ENCODE data around the gene AKAP10. TPM values are rescaled to one million over a fixed set of nuclear protein-coding genes. Genes with fewer than 3 reads are reported as not detected.
"Not testable (repeated sequence)": the region's sequence is repeated elsewhere in the genome, so short reads cannot be mapped to it uniquely, and the experiment has no call there.

The AKAP10 gene
- polyA plus RNA-seq, 4 donors, result 5.4 to 20.7 (median 7.2) TPM

GRCh38 chr17:19973156-19973555, 4.5 kb downstream of the AKAP10 start:
- Histone ChIP-seq H3K4me3 (ENCODE audit: low read depth in 1 of 3, low read length in 3 of 3) (no peak overlapping the region), H3K9me3 (ENCODE audit: control insufficient read depth in 2 of 2, insufficient read depth in 1 of 2, low read depth in 1 of 2, low read length in 1 of 2) (no peaks in the 10 kb centered on the region), H3K36me3 (ENCODE audit: control insufficient read depth in 3 of 3, insufficient read depth in 2 of 3, low read depth in 1 of 3, low read length in 3 of 3) (peaks cover 2 to 28% (median 4%) of the 10 kb centered on the region in 3 donors), H3K27me3 (ENCODE audit: control insufficient read depth in 3 of 3, insufficient read depth in 3 of 3, low read length in 3 of 3) (no peaks in the 10 kb centered on the region), H3K4me1 (ENCODE audit: control insufficient read depth in 3 of 3, insufficient read depth in 2 of 3, low read depth in 1 of 3, low read length in 2 of 3) (peaks cover 0 to 9% (median 1%) of the 10 kb centered on the region in 3 donors), H3K27ac (ENCODE audit: low read depth in 1 of 3, low read length in 2 of 3) (no peak overlapping the region)
- 80 to 89% (median 82%) methylated on average over 2 of the region's 2 CpGs for WGBS, 3 donors
- DNase-seq, result no peak
- no peak for FAIRE-seq

- H3K36me3 ChIP-seq (ENCODE audit: control insufficient read depth in 3 of 3, insufficient read depth in 2 of 3, low read depth in 1 of 3, low read length in 3 of 3), result peaks cover 0 to 26% (median 10%) of the 10 kb centered on the region in 3 donors
- WGBS, 3 donors, result 78 to 97% (median 95%) methylated on average over 2 of the region's 2 CpGs
- H3K27ac ChIP-seq (ENCODE audit: low read depth in 1 of 3, low read length in 2 of 3); H3K4me3 ChIP-seq (ENCODE audit: low read depth in 1 of 3, low read length in 3 of 3); DNase-seq; H3K27me3 ChIP-seq (ENCODE audit: control insufficient read depth in 3 of 3, insufficient read depth in 3 of 3, low read length in 3 of 3); H3K4me1 ChIP-seq (ENCODE audit: control insufficient read depth in 3 of 3, insufficient read depth in 2 of 3, low read depth in 1 of 3, low read length in 2 of 3); H3K9me3 ChIP-seq (ENCODE audit: control insufficient read depth in 2 of 2, insufficient read depth in 1 of 2, low read depth in 1 of 2, low read length in 1 of 2); FAIRE-seq: not testable (repeated sequence)
Measured at GRCh38 chr17:19962954-19963353, 14.7 kb downstream of the AKAP10 start.

GRCh38 chr17:19958023-19958422, 19.6 kb downstream of the AKAP10 start:
- FAIRE-seq, result no peak
- peaks cover 0 to 9% of the 10 kb centered on the region in 2 donors for H3K9me3 ChIP-seq (ENCODE audit: control insufficient read depth in 2 of 2, insufficient read depth in 1 of 2, low read depth in 1 of 2, low read length in 1 of 2)
- no peaks in the 10 kb centered on the region for H3K27me3 ChIP-seq (ENCODE audit: control insufficient read depth in 3 of 3, insufficient read depth in 3 of 3, low read length in 3 of 3)
- H3K27ac ChIP-seq (ENCODE audit: low read depth in 1 of 3, low read length in 2 of 3), result no peak overlapping the region
- WGBS, 3 donors, result 71 to 81% (median 73%) methylated on average over 5 of the region's 5 CpGs
- DNase-seq, result no peak
- no peaks in the 10 kb centered on the region for H3K4me1 ChIP-seq (ENCODE audit: control insufficient read depth in 3 of 3, insufficient read depth in 2 of 3, low read depth in 1 of 3, low read length in 2 of 3)
- H3K36me3 ChIP-seq (ENCODE audit: control insufficient read depth in 3 of 3, insufficient read depth in 2 of 3, low read depth in 1 of 3, low read length in 3 of 3), result peaks cover 0 to 33% (median 15%) of the 10 kb centered on the region in 3 donors
- no peak overlapping the region for H3K4me3 ChIP-seq (ENCODE audit: low read depth in 1 of 3, low read length in 3 of 3)

- H3K4me3 ChIP-seq (ENCODE audit: low read depth in 1 of 3, low read length in 3 of 3), result no peak overlapping the region
- no peaks in the 10 kb centered on the region for H3K27me3 ChIP-seq (ENCODE audit: control insufficient read depth in 3 of 3, insufficient read depth in 3 of 3, low read length in 3 of 3)
- H3K4me1 ChIP-seq (ENCODE audit: control insufficient read depth in 3 of 3, insufficient read depth in 2 of 3, low read depth in 1 of 3, low read length in 2 of 3), result no peaks in the 10 kb centered on the region
- DNase-seq (no peak), FAIRE-seq (no peak)
- WGBS, 3 donors, result 94 to 100% (median 97%) methylated on average over 7 of the region's 7 CpGs
- no peak overlapping the region for H3K27ac ChIP-seq (ENCODE audit: low read depth in 1 of 3, low read length in 2 of 3)
- H3K9me3 ChIP-seq (ENCODE audit: control insufficient read depth in 2 of 2, insufficient read depth in 1 of 2, low read depth in 1 of 2, low read length in 1 of 2), result peaks cover 0 to 11% of the 10 kb centered on the region in 2 donors
- peaks cover 0 to 26% (median 11%) of the 10 kb centered on the region in 3 donors for H3K36me3 ChIP-seq (ENCODE audit: control insufficient read depth in 3 of 3, insufficient read depth in 2 of 3, low read depth in 1 of 3, low read length in 3 of 3)
Measured at GRCh38 chr17:19955099-19955498, 22.5 kb downstream of the AKAP10 start.

- not testable (repeated sequence) for H3K4me1 ChIP-seq (ENCODE audit: control insufficient read depth in 3 of 3, insufficient read depth in 2 of 3, low read depth in 1 of 3, low read length in 2 of 3); H3K27me3 ChIP-seq (ENCODE audit: control insufficient read depth in 3 of 3, insufficient read depth in 3 of 3, low read length in 3 of 3); H3K27ac ChIP-seq (ENCODE audit: low read depth in 1 of 3, low read length in 2 of 3); FAIRE-seq; H3K4me3 ChIP-seq (ENCODE audit: low read depth in 1 of 3, low read length in 3 of 3); DNase-seq
- 86 to 90% (median 87%) methylated on average over 2 to 5 of the region's 5 CpGs for WGBS, 3 donors
- H3K36me3 ChIP-seq (ENCODE audit: control insufficient read depth in 3 of 3, insufficient read depth in 2 of 3, low read depth in 1 of 3, low read length in 3 of 3), result peaks cover 3 to 27% (median 7%) of the 10 kb centered on the region in 3 donors
- H3K9me3 ChIP-seq (ENCODE audit: control insufficient read depth in 2 of 2, insufficient read depth in 1 of 2, low read depth in 1 of 2, low read length in 1 of 2), result peaks cover 0 to 11% of the 10 kb centered on the region in 2 donors
Measured at GRCh38 chr17:19951411-19951810, 26.2 kb downstream of the AKAP10 start.

- H3K4me3 ChIP-seq (ENCODE audit: low read depth in 1 of 3, low read length in 3 of 3); H3K27me3 ChIP-seq (ENCODE audit: control insufficient read depth in 3 of 3, insufficient read depth in 3 of 3, low read length in 3 of 3); DNase-seq; H3K4me1 ChIP-seq (ENCODE audit: control insufficient read depth in 3 of 3, insufficient read depth in 2 of 3, low read depth in 1 of 3, low read length in 2 of 3); H3K27ac ChIP-seq (ENCODE audit: low read depth in 1 of 3, low read length in 2 of 3); FAIRE-seq: not testable (repeated sequence)
- WGBS, 3 donors, result 97% methylated on average over 27 to 43 of the region's 43 CpGs
- Histone ChIP-seq H3K9me3 (ENCODE audit: control insufficient read depth in 2 of 2, insufficient read depth in 1 of 2, low read depth in 1 of 2, low read length in 1 of 2) (peaks cover 0 to 11% of the 10 kb centered on the region in 2 donors), H3K36me3 (ENCODE audit: control insufficient read depth in 3 of 3, insufficient read depth in 2 of 3, low read depth in 1 of 3, low read length in 3 of 3) (peaks cover 3 to 26% (median 3%) of the 10 kb centered on the region in 3 donors)
Measured at GRCh38 chr17:19950624-19951195, 26.9 kb downstream of the AKAP10 start.

- no peak overlapping the region for H3K4me3 ChIP-seq (ENCODE audit: low read depth in 1 of 3, low read length in 3 of 3)
- H3K9me3 ChIP-seq (ENCODE audit: control insufficient read depth in 2 of 2, insufficient read depth in 1 of 2, low read depth in 1 of 2, low read length in 1 of 2), result peaks cover 0 to 2% of the 10 kb centered on the region in 2 donors
- DNase-seq (no peak), FAIRE-seq (no peak)
- 53 to 65% (median 64%) methylated on average over 10 of the region's 10 CpGs for WGBS, 3 donors
- H3K27ac ChIP-seq (ENCODE audit: low read depth in 1 of 3, low read length in 2 of 3), result no peak overlapping the region
- H3K36me3 ChIP-seq (ENCODE audit: control insufficient read depth in 3 of 3, insufficient read depth in 2 of 3, low read depth in 1 of 3, low read length in 3 of 3), result peaks cover 3 to 22% (median 6%) of the 10 kb centered on the region in 3 donors
- no peaks in the 10 kb centered on the region for H3K4me1 ChIP-seq (ENCODE audit: control insufficient read depth in 3 of 3, insufficient read depth in 2 of 3, low read depth in 1 of 3, low read length in 2 of 3)
- no peaks in the 10 kb centered on the region for H3K27me3 ChIP-seq (ENCODE audit: control insufficient read depth in 3 of 3, insufficient read depth in 3 of 3, low read length in 3 of 3)
Measured at GRCh38 chr17:19948116-19948943, 29.3 kb downstream of the AKAP10 start.

GRCh38 chr17:19946921-19947320, 30.7 kb downstream of the AKAP10 start:
- FAIRE-seq (no peak), DNase-seq (no peak)
- WGBS, 3 donors, result 95 to 97% (median 96%) methylated on average over 20 of the region's 20 CpGs
- H3K9me3 ChIP-seq (ENCODE audit: control insufficient read depth in 2 of 2, insufficient read depth in 1 of 2, low read depth in 1 of 2, low read length in 1 of 2), result no peaks in the 10 kb centered on the region
- H3K4me1 ChIP-seq (ENCODE audit: control insufficient read depth in 3 of 3, insufficient read depth in 2 of 3, low read depth in 1 of 3, low read length in 2 of 3), result no peaks in the 10 kb centered on the region
- no peak overlapping the region for H3K27ac ChIP-seq (ENCODE audit: low read depth in 1 of 3, low read length in 2 of 3)
- H3K36me3 ChIP-seq (ENCODE audit: control insufficient read depth in 3 of 3, insufficient read depth in 2 of 3, low read depth in 1 of 3, low read length in 3 of 3), result peaks cover 3 to 26% (median 6%) of the 10 kb centered on the region in 3 donors
- no peaks in the 10 kb centered on the region for H3K27me3 ChIP-seq (ENCODE audit: control insufficient read depth in 3 of 3, insufficient read depth in 3 of 3, low read length in 3 of 3)
- no peak overlapping the region for H3K4me3 ChIP-seq (ENCODE audit: low read depth in 1 of 3, low read length in 3 of 3)

Data from small intestine (tissue), 7 donors.